ENCODE data around the gene ATAD3B.

- TF ChIP-seq CTCF (tag by site-specific recombination; IDR thresholded peaks at IDR 0.05), result no peak
- TF ChIP-seq ZNF629 (tag by site-specific recombination; IDR thresholded peaks at IDR 0.05), result no peak
- TF ChIP-seq AEBP2 (tag by site-specific recombination; IDR thresholded peaks at IDR 0.05; ENCODE audit: borderline replicate concordance), result no peak
- TF ChIP-seq ZNF76 (tag by site-specific recombination; IDR thresholded peaks at IDR 0.05; ENCODE audit: borderline replicate concordance, low read depth), result no peak
- no peak for TF ChIP-seq ZBTB44 (tag by site-specific recombination; IDR thresholded peaks at IDR 0.05)
- TF ChIP-seq ZSCAN30 (tag by site-specific recombination; IDR thresholded peaks at IDR 0.05), result no peak
- TF ChIP-seq REST (tag by site-specific recombination; IDR thresholded peaks at IDR 0.05), result no peak
- no peak for TF ChIP-seq ZNF580 (tag by site-specific recombination; IDR thresholded peaks at IDR 0.05)
- no peak for TF ChIP-seq ZNF138 (tag by site-specific recombination; IDR thresholded peaks at IDR 0.05; ENCODE audit: borderline replicate concordance)
- TF ChIP-seq ZNF335 (tag by site-specific recombination; conservative IDR thresholded peaks at IDR 0.05), result no peak
- no peak for TF ChIP-seq ZNF18 (tag by site-specific recombination; IDR thresholded peaks at IDR 0.05)
- no peak for TF ChIP-seq ZNF114 (tag by site-specific recombination; IDR thresholded peaks at IDR 0.05)
- no peak for TF ChIP-seq HOXA7 (CRISPR knock-in tag; IDR thresholded peaks at IDR 0.05; ENCODE audit: borderline replicate concordance)
- TF ChIP-seq KLF1 (tag by site-specific recombination; IDR thresholded peaks at IDR 0.05), result no peak
These were observed 16.1 kb upstream of the ATAD3B start for GRCh38 chr1:1455366-1455884.

Measured in HEK293 (cell line).